Embryonic facial prominence (tissue), 1 donor: ENCODE data around the gene ERI3.

Experiments
- DNase-seq: peaks from one replicate; pipeline ENCODE4 v3.0.0-alpha.2; 2016; ENCODE audit errors: extremely low spot score

Gene ERI3

GRCh38 chr1:44348061-44348485 lies 7.0 kb downstream of the ERI3 start:
- no peak for DNase-seq

GRCh38 chr1:44347280-44347679 lies 7.8 kb downstream of the ERI3 start:
- no peak for DNase-seq

- DNase-seq, result no peak
Measured at GRCh38 chr1:44346878-44347277, 8.2 kb downstream of the ERI3 start.

GRCh38 chr1:44346184-44346583 lies 8.9 kb downstream of the ERI3 start:
- DNase-seq, result no peak

- no peak for DNase-seq
Measured at GRCh38 chr1:44345187-44345775, 9.8 kb downstream of the ERI3 start.

- no peak for DNase-seq
Measured at GRCh38 chr1:44339731-44340130, 15.3 kb downstream of the ERI3 start.

GRCh38 chr1:44338136-44338535 lies 16.9 kb downstream of the ERI3 start:
- DNase-seq, result no peak

GRCh38 chr1:44336668-44337067 lies 18.4 kb downstream of the ERI3 start:
- DNase-seq, result no peak

GRCh38 chr1:44334968-44335367 lies 20.1 kb downstream of the ERI3 start:
- no peak for DNase-seq

GRCh38 chr1:44333376-44333775 lies 21.7 kb downstream of the ERI3 start:
- no peak for DNase-seq

- no peak for DNase-seq
Measured at GRCh38 chr1:44332505-44332904, 22.6 kb downstream of the ERI3 start.

GRCh38 chr1:44330935-44331334 lies 24.1 kb downstream of the ERI3 start:
- DNase-seq, result no peak

GRCh38 chr1:44328671-44329416 lies 26.2 kb downstream of the ERI3 start:
- no peak for DNase-seq

- DNase-seq, result no peak
Measured at GRCh38 chr1:44327679-44328491, 27.2 kb downstream of the ERI3 start.

- DNase-seq, result no peak
Measured at GRCh38 chr1:44326821-44327465, 28.1 kb downstream of the ERI3 start.

GRCh38 chr1:44326024-44326701 lies 28.9 kb downstream of the ERI3 start:
- DNase-seq, result no peak

- no peak for DNase-seq
Measured at GRCh38 chr1:44323947-44324346, 31.1 kb downstream of the ERI3 start.

GRCh38 chr1:44322367-44322766 lies 32.7 kb downstream of the ERI3 start:
- DNase-seq, result no peak

- no peak for DNase-seq
Measured at GRCh38 chr1:44321466-44321865, 33.6 kb downstream of the ERI3 start.

- DNase-seq, result no peak
Measured at GRCh38 chr1:44318097-44319088, 36.7 kb downstream of the ERI3 start.
